ENCODE measurements around the gene NADSYN1.

NADSYN1 gene

GRCh38 chr11:71474771-71475483 is 21.9 kb downstream of the NADSYN1 start:
- no peak for DNase-seq

DNA sequence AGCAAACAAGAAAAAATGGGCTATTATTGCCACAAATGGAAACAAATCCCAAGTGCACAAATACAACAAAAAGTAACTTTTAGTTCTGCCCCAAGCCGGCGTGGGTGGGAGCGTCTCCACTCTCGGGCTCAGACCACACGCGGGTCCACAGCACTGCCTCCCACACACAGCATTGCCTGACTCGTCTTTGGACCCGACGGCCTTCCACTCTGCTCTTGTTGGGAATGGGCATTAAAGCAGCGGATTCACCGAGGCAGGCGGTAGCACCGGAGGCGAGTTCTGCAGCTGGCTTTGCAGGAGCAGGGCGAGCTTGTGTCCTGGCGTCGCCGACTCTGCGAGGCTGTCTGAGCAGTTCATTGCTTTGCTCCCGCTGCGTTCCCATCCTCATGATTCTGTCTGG is 23.0 kb downstream of the NADSYN1 start:
- no peak for DNase-seq

DNA sequence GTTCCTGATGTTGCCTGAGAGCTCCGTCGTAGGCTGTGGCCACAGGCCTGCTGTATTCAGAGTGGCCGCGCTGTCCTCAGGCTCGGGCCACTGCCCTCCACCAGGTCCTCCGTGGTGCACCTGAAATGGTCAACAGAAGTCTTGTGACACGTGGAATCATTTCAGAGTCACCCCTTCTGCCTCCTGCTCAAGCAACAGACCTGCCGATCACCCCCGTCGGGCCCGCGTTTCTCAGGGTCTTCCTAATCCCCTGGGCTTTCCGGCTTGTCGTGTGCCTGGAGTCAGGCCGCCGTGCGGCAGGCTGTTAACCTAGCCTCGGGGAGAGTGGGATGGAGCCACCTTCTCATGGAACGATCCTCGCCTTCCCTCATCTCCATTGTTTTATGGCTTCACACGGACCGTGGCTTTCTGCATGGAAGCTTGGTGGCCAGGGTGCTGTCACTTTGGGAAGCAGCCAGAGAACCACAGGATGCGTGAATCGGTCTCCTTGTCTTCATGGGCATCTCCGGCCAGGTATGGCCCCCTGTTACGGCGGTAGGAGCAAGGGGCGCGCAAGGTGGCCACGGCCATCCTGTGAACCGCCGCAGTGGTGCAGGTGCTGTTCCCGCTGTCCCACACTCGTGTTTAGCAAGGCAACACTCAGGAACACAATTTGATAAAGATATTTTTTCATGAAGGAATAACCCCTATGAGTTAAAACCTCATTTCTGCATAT is 24.1 kb downstream of the NADSYN1 start:
- no peak for DNase-seq

DNA sequence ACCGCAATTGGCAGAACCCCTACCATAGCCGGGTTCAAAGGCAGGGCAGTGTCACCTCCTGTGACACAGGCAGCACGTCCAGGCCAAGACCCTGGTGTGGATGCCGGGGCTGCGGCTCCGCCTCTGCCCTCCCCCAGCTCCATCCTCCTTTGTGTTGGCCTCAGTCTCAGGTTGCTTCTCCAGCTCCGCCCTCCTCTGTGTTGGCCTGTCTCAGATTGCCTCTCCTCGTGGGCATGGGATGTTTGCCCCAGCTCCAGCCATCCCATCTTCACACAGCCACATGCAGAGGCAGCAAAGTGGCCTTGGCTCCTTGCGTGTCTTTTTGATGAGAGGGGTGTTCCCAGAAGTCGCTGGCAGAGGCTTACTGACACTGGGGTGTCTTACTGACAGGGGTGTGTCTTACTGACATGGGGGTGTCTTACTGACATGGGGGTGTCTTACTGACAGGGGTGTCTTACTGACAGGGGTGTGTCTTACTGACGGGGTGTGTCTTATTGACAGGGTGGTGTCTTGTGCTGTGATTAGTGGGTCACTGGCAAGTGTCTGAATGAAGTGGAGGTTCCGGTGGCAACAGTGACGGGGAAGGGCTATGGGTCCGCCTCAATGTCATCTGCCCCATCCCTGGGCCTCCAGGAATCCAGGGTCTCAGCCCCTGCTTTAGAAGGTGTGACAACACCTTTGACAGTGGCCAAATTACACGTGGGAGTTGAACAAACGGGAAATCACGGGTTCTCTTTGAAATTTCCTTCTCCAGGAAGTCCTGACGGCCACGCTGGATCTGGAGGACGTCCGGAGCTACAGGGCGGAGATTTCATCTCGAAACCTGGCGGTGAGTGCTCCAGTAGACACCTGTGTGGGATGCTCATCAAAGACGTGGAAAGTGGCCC is 24.9 kb downstream of the NADSYN1 start:
- DNase-seq = no peak

DNA sequence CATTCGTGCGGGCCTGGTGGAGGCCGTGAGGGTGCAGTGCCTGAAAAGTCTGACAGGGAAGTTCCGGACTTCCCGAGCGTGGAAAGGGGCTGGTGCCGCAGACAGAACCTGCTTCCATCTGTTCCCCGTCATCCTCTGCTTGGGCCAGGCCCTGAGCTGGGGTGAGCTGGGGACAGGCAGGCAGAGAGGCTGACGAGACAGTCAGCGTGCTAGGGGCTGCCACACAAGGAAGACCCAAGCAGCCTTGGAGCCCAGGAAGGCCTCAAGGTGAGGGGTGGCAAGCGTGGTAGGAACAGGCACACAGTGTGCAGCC is 25.5 kb downstream of the NADSYN1 start:
- no peak for DNase-seq

DNA sequence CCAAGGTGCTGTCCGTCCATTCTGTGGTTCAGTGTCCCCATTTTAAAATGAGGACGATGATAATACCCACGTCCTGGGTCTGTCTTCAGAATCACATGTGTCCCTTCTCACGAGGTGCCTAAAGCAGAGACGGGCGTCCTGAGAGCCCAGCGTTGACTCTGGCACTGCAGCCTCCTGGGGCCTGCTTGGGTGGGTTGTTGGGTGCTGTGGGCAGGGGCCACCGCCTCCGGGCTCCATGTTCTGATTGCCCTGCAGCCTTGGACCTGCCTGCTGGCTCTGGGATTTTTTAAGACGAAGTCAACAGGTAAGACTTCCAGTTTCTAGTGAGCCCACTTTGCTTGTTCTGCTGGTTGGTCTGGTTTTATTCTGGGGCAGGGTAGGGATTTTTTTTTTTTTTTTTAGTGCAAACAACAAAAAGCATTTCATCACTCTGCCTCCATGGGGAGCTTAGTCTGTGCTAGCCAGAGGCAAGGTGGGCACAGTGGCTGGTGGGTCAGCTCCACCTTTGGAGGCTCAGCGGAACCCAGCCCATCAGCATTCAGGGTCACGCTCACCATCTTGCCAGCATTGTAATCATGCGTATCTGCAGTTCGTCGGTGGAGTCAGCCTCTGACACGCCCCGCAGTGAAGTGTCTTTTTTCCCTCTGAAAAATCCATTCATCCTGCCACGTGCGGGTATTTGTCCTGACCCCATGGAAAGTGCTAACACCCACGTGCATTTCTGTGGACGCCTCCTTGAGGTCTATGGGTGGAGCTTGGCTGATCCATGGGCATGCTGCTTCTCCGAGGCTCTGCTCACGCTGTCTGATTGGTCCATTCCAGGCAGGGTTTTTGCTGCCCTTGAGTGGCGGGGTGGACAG is 28.3 kb downstream of the NADSYN1 start:
- no peak for DNase-seq

GRCh38 chr11:71482216-71482615 is 29.2 kb downstream of the NADSYN1 start:
- no peak for DNase-seq

DNA sequence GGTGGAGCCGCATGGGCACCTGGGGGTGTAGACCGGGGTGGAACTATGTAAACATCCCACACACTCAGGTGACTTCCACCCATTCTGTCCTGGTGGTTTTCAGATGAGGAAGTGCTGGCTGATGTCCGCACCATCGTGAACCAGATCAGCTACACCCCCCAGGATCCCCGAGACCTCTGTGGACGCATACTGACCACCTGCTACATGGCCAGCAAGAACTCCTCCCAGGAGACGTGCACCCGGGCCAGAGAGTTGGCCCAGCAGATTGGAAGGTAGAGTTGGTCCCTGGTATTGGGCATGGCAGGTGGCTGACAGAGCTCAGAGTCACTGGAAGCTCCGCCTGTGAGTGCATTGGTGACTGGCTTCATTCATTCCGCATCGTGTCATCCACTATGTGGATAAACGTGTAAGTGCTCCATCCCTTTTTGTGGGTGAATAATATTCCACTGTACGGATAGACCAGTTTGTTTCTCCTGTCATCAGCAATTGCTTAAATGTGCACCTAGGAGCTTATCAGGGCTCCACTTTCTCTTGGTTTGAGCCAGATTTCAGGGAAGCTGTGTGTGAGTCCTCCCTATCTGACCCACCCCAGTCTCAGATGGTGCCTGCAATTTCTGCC is 29.9 kb downstream of the NADSYN1 start:
- no peak for DNase-seq

GRCh38 chr11:71483692-71484091 is 30.7 kb downstream of the NADSYN1 start:
- no peak for DNase-seq

DNA sequence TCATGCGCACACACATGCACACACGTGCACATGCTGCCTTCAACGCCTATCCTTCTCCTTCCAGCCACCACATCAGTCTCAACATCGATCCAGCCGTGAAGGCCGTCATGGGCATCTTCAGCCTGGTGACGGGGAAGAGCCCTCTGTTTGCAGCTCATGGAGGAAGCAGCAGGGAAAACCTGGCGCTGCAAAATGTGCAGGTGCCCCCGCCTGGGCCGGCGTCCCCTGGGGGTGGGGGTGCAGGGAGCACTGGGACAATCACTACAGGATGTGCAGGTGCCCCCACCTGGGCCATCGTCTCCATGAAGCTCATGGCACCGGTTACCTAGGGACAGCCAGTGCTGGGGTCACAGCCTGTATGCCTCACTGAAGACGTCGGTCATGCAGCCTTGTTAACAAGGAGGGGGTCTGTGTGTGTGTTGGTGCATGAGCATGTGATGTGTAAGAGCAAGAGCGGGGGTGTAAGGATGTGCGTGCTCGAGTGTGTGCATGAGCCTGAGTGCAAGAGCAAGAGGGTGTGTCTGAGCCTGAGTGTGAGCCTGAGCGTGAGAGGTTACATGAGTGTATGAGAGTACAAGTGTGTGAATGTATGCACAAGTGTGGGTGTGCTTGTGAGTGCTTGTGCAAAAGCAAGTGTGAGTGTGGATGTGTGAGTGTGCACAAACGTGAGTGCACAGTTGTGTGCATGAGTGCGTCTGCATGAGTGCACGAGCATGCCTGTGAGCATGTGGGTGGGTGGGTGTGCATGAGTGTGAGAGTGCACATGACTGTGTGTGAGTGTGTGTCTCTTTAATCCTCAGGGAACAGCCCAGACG is 31.5 kb downstream of the NADSYN1 start:
- no peak for DNase-seq

DNA sequence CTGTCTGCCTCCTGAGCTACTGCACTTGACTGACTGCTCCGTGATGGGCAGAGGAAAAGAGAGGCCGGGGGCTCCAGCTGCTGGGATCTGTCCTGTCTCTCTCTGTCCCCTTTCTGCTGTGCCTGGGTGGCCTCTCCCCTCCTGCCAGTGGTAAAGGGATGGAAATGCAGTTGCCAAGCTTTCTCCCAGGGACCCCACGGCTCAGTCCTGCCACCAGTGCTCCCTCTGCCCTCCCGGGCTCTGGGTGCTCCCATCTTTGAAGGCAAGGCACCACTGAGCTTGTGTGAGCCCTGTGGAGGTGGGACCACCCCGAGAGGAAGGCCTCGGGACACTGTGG is 32.0 kb downstream of the NADSYN1 start:
- no peak for DNase-seq

GRCh38 chr11:71485466-71485865 is 32.5 kb downstream of the NADSYN1 start:
- DNase-seq = no peak

DNA sequence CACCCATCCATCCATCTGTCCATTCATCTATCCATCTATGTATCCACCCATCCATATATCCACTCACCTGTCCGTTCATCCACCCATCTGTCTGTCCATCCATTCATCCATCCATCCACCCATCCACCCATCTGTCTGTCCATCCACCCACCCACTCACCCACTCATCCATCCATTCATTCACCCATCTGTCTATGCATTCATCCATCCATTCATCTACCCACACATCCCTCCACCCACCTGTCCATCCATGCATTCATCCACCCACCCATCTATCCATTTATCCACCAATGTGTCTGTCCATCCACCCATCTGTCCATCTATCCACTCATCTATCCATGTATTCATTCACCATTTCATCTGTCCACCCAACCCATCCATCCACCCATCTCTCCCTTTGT is 33.3 kb downstream of the NADSYN1 start:
- no peak for DNase-seq

DNA sequence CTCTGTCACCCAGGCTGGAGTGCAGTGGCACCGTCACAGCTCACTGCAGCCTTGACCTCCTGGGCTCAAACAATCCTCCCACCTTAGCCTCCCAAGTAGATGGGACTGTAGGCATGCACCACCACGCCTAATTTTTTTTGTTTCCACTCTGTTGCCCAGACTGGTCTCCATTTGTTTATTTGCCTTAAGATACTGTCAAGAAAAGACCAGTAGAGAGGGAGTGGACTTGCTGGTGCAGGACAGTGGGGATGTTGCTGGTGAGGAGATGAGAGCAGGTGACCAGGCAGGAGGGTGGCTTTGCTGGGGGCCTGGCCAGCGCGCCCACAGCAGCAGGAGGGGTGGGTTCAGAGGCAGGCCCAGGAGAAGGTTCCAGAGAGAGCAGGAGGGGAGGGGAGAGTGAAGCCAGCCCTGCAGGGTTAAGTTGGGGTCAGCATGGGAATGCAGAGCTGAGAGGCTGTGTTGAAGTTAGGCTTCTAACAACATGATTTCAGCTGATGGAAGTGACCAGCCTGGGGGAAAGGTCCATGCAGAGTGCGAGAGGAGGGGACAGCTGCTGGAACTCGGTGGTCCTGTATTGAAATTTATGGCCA is 35.8 kb downstream of the NADSYN1 start:
- DNase-seq = no peak

DNA sequence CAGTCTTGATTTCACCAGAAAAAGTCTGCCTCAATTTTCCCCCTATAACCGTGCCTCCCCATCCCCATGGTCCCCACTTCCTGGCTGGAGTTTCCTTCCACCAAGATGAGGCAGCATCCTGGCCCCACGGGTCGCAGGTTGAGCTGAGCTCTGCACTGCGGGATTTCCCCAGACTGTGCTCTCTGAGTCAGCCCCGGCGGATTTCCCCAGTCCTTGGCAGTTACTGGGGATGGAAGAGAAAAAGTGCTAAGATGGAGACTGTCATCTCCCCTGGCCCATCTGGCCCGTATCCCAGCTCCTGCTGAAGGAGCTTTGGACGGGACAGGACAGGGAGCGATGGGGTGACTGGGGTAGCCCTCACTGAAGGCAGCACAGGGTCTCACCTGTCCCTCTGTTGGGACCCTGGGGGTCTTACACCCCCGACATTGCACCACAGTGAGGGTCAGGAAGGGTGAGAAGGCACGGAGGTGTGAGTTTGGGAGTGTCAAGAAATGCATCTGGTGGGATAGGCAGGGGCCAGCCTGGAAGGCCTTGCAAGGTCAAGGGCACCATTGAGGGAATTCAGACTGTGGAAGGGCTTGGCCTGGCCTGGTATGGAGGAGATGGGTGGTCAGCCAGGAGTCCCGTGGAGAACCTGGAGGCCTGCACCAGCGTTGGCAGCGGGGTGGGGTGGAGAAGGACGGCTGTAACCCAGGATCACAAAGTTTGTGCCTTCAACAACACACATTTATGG is 36.5 kb downstream of the NADSYN1 start:
- DNase-seq = peak; percentile 65

DNA sequence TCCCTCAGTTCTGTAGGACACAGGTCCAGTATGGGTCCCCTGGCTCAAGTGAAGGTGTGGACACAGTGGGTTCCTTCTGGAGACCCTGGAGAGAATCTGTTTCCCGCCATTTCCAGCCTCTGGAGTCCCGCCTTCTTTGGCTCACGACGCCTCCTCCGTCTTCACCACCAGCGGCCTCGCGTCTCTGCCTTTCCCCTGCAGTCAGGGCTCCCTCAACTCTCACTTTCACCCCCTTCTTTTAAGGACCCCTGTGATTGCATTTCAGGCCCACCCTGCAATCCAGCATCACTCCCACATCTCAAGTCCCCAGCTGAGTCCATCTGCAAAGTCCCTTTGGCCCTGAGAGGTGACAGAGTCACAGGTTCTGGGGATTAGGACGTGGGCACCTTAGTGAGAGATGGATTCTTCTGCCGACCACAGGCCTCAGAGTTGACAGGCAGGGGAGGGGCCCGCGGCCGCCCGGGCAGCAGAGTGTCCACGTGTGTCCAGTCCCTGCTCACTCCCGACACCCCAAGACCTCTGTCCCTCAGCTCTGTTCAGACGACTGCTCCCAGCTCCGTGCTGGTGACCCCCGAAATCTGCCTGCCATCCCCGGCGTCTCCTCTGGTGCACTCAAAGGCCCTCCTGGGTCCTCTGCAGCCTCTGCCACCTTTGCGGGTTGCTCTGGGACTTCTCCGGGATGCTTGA is 37.2 kb downstream of the NADSYN1 start:
- no peak for DNase-seq

DNA sequence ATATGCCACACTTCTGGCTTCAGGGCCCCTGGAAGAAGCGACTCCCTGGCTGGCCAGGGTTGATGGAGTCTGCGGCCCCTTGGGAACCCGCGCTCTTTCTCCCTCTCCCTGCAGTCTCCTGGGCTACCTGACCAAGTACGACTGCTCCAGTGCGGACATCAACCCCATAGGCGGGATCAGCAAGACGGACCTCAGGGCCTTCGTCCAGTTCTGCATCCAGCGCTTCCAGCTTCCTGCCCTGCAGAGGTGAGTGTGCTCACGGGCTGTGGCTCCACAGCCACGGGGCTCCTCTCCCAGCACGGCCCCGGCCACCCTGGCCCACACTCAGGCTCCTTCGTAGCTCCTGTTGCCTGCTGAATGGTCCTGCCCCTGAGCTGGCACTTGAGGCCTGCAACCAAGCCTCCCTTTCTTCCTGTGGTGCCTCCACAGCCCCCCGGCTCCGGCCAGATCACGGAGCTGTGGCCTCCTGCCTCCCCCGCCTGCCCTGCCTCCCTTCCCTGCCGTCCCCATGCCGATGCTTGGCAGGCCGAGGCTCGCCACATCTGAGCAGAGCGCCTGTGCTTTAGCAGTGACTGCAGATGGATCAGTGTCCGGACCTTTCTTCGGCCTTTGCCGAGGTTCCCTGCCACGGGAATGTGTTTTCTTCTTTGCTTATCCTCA is 37.9 kb downstream of the NADSYN1 start:
- DNase-seq = no peak

- DNase-seq = no peak
Measured at GRCh38 chr11:71491531-71491930, 38.5 kb downstream of the NADSYN1 start.

DNA sequence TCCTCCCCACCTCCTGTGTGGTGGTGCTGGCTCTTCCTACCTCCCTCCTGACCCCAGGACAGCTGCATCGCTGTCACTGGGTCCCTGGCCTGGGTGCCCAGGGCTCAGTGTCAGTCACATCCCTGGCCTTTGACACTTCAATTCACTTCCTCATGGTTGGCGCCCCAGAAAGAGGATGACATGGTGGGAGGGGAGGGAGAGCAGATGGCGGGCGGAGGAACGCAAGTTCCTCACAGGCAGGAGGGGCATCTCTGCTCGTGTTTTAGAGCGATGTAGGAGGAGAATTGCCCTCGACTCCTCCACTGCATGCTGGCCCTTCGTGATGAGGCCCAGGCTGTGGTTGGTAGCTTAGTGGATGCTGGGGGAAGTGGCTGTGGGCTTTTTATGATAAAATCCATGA is 38.9 kb downstream of the NADSYN1 start:
- no peak for DNase-seq

Data from EL (cell line).